HepG2 (cell line): ENCODE data around the gene CCDC88C. TPM values are rescaled to one million over a fixed set of nuclear protein-coding genes. Genes with fewer than 3 reads are reported as not detected.

Source experiments
- ATAC-seq: fragments of 200-7000 bp; cut with Tn5 transposase; 3 replicates; pipeline ENCODE4 v1.9.1; 2020; ENCODE audit warnings: mild to moderate bottlenecking, moderate library complexity
- BruUV-seq: library from RNA; stranded (reverse); fragments of 400-500 nt; replicated peaks from 2 replicates; lab custom pipeline; 2021; lab: Mats Ljungman, UMichigan
- CTCF ChIA-PET: fragments of 300-600 bp; formaldehyde crosslinking; extraction: SDS; loops from one replicate; lab custom pipeline; 2021; ENCODE audit warnings: low total read pairs, inconsistent platforms, low intra/inter-chr PET ratio; lab: Yijun Ruan, JAX
- POLR2A ChIA-PET: fragments of 350-600 bp; sonication (Branson Sonifier 250); formaldehyde crosslinking; loops from one replicate; lab custom pipeline; 2020; ENCODE audit warnings: antibody characterized with exemption, inconsistent platforms; lab: Yijun Ruan, JAX
- DNase-seq: peaks from one replicate; pipeline ENCODE4 v3.0.0-alpha.2; 2015; ENCODE audit warnings: low spot score
- FAIRE-seq: peaks from 3 replicates; lab custom pipeline; 2011; peaks lifted over from hg19 to GRCh38; lab: Jason Lieb, UNC
- H2AFZ ChIP-seq: one replicate; pipeline ENCODE4 v1.6.1; 2011; ENCODE audit warnings: low read length, inconsistent platforms
- H3K27ac ChIP-seq: fragments of 300-600 bp; 3 replicates; pipeline ENCODE4 v1.8.0; 2011; ENCODE audit warnings: mixed run types, mild to moderate bottlenecking, mixed read lengths, low read length, inconsistent platforms; ENCODE audit not compliant: insufficient read depth; ENCODE audit errors: extremely low read length
- H3K27me3 ChIP-seq, 2 experiments: fragments of 200-600 bp in 1 of 2; 2 replicates in 1 of 2; 3 replicates in 1 of 2; pipeline versions ENCODE4 v1.6.0 to v1.8.0; 2011; ENCODE audit warnings: low read length in 2 of 2, mild to moderate bottlenecking in 2 of 2, moderate library complexity in 2 of 2, inconsistent platforms in 1 of 2; ENCODE audit not compliant: insufficient read depth in 2 of 2, control insufficient read depth in 1 of 2
- H3K36me3 ChIP-seq, 2 experiments: fragments of 200-600 bp in 1 of 2; replicated peaks in 1 of 2; 2 replicates in 1 of 2; 3 replicates in 1 of 2; pipeline versions ENCODE4 v1.5.1 to v1.8.0; 2011; ENCODE audit warnings: low read length in 2 of 2, inconsistent platforms in 1 of 2; ENCODE audit not compliant: insufficient read depth in 2 of 2, control insufficient read depth in 1 of 2
- H3K4me1 ChIP-seq: 2 replicates; pipeline ENCODE4 v1.5.1; 2012; ENCODE audit warnings: low read length, inconsistent platforms; ENCODE audit not compliant: insufficient read depth
- H3K4me2 ChIP-seq: 2 replicates; pipeline ENCODE4 v1.6.0; 2011; ENCODE audit warnings: low read depth, low read length, inconsistent platforms
- H3K4me3 ChIP-seq, 3 experiments: fragments of 200-600 bp in 1 of 3; sonication (generic), shearing (Covaris generic) in 1 of 3; replicated peaks in 1 of 3; 2 replicates each; pipeline ENCODE4 v1.5.1; 2011 to 2016; ENCODE audit warnings: low read length in 3 of 3, inconsistent platforms in 2 of 3, low read depth in 2 of 3, mild to moderate bottlenecking in 2 of 3, control low read depth in 1 of 3, mixed read lengths in 1 of 3; ENCODE audit not compliant: insufficient read depth in 1 of 3
- H3K79me2 ChIP-seq: one replicate; pipeline ENCODE4 v1.6.1; 2011; ENCODE audit warnings: low read length, inconsistent platforms; ENCODE audit not compliant: insufficient read depth
- H3K9ac ChIP-seq: 2 replicates; pipeline ENCODE4 v1.6.0; 2011; ENCODE audit warnings: mild to moderate bottlenecking, low read depth, low read length, inconsistent platforms; ENCODE audit not compliant: insufficient read depth
- H3K9me3 ChIP-seq: 2 replicates; pipeline ENCODE4 v1.5.1; 2012; ENCODE audit warnings: mild to moderate bottlenecking, low read length
- H4K20me1 ChIP-seq: 2 replicates; pipeline ENCODE4 v1.6.0; 2011; ENCODE audit warnings: inconsistent platforms, mild to moderate bottlenecking, low read length, moderate library complexity; ENCODE audit not compliant: insufficient read depth
- CCDC6 ChIP-seq: sonication (generic); formaldehyde crosslinking; IDR thresholded peaks from 2 replicates; pipeline ENCODE4 v1.8.1; 2022; ENCODE audit warnings: mild to moderate bottlenecking, missing genetic modification reagents, moderate library complexity
- POLR2A ChIP-seq, 2 experiments: IDR thresholded peaks; 2 replicates each; pipeline ENCODE4 v1.6.1; 2011; ENCODE audit warnings: low read depth in 2 of 2, low read length in 2 of 2, mild to moderate bottlenecking in 1 of 2, moderate library complexity in 1 of 2; ENCODE audit not compliant: insufficient read depth in 1 of 2
- TBX3 ChIP-seq: fragments of 450-650 bp; IDR thresholded peaks from 2 replicates; pipeline ENCODE4 v1.6.1; 2017; ENCODE audit warnings: antibody characterized with exemption, mild to moderate bottlenecking, inconsistent platforms, borderline replicate concordance
- WIZ ChIP-seq: sonication (generic); formaldehyde crosslinking; IDR thresholded peaks from 2 replicates; pipeline ENCODE4 v1.5.1; 2020; ENCODE audit warnings: mild to moderate bottlenecking, missing genetic modification reagents
- ZNF101 ChIP-seq: sonication (generic); formaldehyde crosslinking; IDR thresholded peaks from 2 replicates; pipeline ENCODE4 v1.4.0; 2020; ENCODE audit warnings: mild to moderate bottlenecking, low read depth, missing genetic modification reagents, borderline replicate concordance
- ZNF17 ChIP-seq: sonication (generic); formaldehyde crosslinking; IDR thresholded peaks from 2 replicates; pipeline ENCODE4 v1.5.0; 2020; ENCODE audit warnings: mild to moderate bottlenecking, missing genetic modification reagents
- ZNF550 ChIP-seq: sonication (generic); formaldehyde crosslinking; IDR thresholded peaks from 2 replicates; pipeline ENCODE4 v1.4.0; 2020; ENCODE audit warnings: mild to moderate bottlenecking, missing genetic modification reagents, borderline replicate concordance
- ZNF552 ChIP-seq: sonication (generic); formaldehyde crosslinking; IDR thresholded peaks from 2 replicates; pipeline ENCODE4 v1.9.0; 2022; ENCODE audit warnings: missing genetic modification reagents, mild to moderate bottlenecking, borderline replicate concordance
- ZNF737 ChIP-seq: sonication (generic); formaldehyde crosslinking; IDR thresholded peaks from 2 replicates; pipeline ENCODE4 v1.5.0; 2020; ENCODE audit warnings: missing genetic modification reagents, mild to moderate bottlenecking, borderline replicate concordance
- ZNF777 ChIP-seq: sonication (generic); formaldehyde crosslinking; IDR thresholded peaks from 2 replicates; pipeline ENCODE4 v1.4.0; 2020; ENCODE audit warnings: missing genetic modification reagents
- WGBS: methylation state at CpG from one replicate; pipeline ENCODE4 v1.1.6; 2017; ENCODE audit warnings: low lambda C conversion rate; 5-methylcytosine and 5-hydroxymethylcytosine counted together
- in situ Hi-C: cut with HindIII; loops from 2 replicates; pipeline ENCODE4 v1.10.0; 2017; ENCODE audit warnings: low pct_unique_long_range_greater_than_20kb; ENCODE audit not compliant: extremely low pct_ligation_motif_present
- intact Hi-C: fragments of 100-400 bp; cut with micrococcal nuclease; formaldehyde crosslinking; loops from one replicate; pipeline ENCODE4 v1.10.0; 2022; ENCODE audit not compliant: unreplicated experiment
- polyA plus RNA-seq, 8 experiments: library from polyadenylated mRNA; depleted of rRNA in 3 of 8; stranded (reverse) in 7 of 8; unstranded in 1 of 8; fragments of >200 nt; fragmentation: Illumina TruSeq in 4 of 8; extraction: Trizol in 4 of 8; gene quantifications; 2 replicates each; pipeline versions ENCODE4 v1.2.1 to v1.2.3, GENCODE V29; 2011 to 2016; ENCODE audit warnings: low read depth in 4 of 8, missing spikeins in 1 of 8, mixed read lengths in 1 of 8; ENCODE audit not compliant: insufficient read depth in 1 of 8
- total RNA-seq, 5 experiments: library from RNA; depleted of rRNA; stranded (reverse); fragments of >200 nt; fragmentation: Illumina TruSeq; extraction: Trizol; gene quantifications; 2 replicates each; pipeline ENCODE4 v1.2.3, GENCODE V29; 2016; ENCODE audit warnings: low read depth in 1 of 5
- TF ChIP-seq, protein P1 (sequence below): sonication (generic); formaldehyde crosslinking; IDR thresholded peaks from 2 replicates; pipeline ENCODE4 v1.4.0; 2020; ENCODE audit warnings: missing genetic modification reagents
- TF ChIP-seq, protein P2 (sequence below): sonication (generic); formaldehyde crosslinking; IDR thresholded peaks from 2 replicates; pipeline ENCODE4 v1.8.0; 2022; ENCODE audit warnings: mild to moderate bottlenecking, missing genetic modification reagents, moderate library complexity

Gene CCDC88C
- total and polyA plus RNA-seq, 2 of the 13 experiments (the other 11 are each of a cell fraction or from before 2014, with no cell fraction given), result 3.6 to 11.7 TPM

DNA sequence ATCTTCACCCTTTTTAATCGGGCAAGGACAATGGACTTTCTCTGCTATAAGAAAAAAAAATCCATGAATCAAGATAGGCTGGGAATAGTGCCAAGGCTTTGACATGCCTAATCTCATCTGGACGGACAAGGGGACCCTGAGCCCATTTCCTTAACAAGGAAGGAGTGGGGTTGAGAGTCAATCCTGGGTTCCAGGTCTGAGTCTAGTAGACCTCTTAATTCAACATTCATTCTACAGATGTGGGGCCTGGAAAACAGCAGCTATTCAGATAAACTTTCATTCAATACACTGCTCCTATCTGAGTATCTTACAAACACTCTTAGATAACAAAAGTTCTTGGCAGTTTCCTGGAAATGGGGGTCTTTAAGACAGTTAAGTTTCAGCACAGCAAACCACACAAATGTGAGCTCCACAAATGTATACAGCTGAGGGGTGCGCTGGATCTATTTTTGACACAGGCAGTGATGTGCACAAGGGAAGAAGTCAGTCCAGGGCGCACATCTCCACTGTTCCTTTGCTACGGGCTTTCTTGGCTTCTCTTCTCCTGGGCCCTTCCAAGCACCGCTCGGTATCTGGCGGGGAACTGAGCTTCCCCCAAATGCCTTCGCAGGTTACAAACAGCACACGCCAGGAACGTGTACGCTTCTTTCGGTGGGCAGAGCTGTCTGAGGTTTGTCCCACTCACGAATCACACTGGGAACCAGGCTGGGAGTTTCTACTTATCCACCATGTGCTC lies 90.9 kb downstream of the CCDC88C start (continued):
- TF ChIP-seq ZNF101 (CRISPR knock-in tag), result no peak
- TF ChIP-seq, all 625 proteins: peak for 0

DNA sequence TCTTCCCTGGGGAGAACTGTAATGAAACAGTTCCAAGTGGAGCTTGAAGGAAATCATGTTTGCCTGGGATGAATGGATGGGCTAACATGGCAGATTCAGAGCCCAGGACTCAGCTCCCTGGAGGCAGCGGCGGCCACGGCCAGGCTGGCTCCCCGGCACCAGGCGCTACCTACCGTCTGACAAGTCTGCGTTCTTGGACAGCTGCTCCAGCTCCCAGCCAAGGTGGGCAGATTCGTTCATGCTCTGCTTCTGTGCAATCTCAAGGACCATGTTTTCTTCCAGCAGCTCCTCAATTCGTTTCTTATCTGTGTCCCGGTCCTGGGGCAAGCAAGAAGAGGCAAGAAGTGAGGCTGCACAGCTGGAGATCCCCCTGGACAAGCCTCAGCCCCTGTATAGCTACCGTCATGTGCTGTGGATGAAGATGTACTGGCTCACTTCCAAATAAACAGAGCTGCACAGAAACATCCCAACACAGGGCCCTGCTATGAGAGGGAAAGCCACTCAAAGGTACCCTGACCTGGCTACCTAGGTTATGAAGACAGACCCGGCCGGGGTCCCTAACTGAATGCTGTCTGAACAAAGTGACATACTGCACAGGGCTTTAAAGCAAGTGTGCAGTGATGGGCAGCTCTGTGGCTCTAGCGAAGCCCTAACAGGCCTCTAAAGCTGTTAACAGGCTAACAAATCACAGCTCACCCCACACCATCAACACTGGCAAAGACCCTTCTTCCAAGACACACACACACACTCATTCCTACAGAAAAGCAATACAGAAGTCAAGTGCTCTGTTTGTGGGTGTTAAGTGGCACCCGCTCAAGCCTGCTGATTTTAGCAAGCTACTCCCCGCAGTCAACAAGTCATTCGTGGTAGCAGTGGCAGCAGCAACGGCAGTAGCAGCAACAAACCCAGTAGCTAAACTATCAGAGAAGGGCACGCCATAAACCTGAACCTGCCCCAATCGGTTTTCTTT lies 92.7 kb downstream of the CCDC88C start:
- no peak overlapping the region for H3K27ac ChIP-seq
- H3K4me2 ChIP-seq, result no peak overlapping the region
- no peak overlapping the region for H3K4me3 ChIP-seq
- H3K9ac ChIP-seq, result no peak overlapping the region
- POLR2A ChIA-PET, result interaction anchor here (1.0 kb wide), 1 partner anchor 94 kb away, joined by 3 read pairs; no protein-coding TSS in a partner anchor
- H2AFZ ChIP-seq, result no peak overlapping the region
- DNase-seq, result no peak
- H3K79me2 ChIP-seq, result no peaks in the 10 kb centered on the region
- no peak for FAIRE-seq
- H3K36me3 ChIP-seq, result peaks cover 14 to 36% of the 10 kb centered on the region in 2 experiments
- no peak for TF ChIP-seq ZNF17 (CRISPR knock-in tag)
- TF ChIP-seq WIZ (CRISPR knock-in tag), result no peak
- TF ChIP-seq TBX3, result no peak
- TF ChIP-seq, protein P1, sequence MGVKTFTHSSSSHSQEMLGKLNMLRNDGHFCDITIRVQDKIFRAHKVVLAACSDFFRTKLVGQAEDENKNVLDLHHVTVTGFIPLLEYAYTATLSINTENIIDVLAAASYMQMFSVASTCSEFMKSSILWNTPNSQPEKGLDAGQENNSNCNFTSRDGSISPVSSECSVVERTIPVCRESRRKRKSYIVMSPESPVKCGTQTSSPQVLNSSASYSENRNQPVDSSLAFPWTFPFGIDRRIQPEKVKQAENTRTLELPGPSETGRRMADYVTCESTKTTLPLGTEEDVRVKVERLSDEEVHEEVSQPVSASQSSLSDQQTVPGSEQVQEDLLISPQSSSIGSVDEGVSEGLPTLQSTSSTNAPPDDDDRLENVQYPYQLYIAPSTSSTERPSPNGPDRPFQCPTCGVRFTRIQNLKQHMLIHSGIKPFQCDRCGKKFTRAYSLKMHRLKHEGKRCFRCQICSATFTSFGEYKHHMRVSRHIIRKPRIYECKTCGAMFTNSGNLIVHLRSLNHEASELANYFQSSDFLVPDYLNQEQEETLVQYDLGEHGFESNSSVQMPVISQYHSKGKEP (CRISPR knock-in tag), result no peak
- no peak for TF ChIP-seq ZNF737 (CRISPR knock-in tag)
- no peak for TF ChIP-seq CCDC6 (CRISPR knock-in tag)
- no peak for TF ChIP-seq POLR2A (IDR thresholded peaks at IDR 0.05; ENCODE audit: insufficient read depth in 1 of 2, low read depth in 2 of 2, low read length in 2 of 2)
- TF ChIP-seq ZNF550 (CRISPR knock-in tag), result no peak
- TF ChIP-seq, protein P2, sequence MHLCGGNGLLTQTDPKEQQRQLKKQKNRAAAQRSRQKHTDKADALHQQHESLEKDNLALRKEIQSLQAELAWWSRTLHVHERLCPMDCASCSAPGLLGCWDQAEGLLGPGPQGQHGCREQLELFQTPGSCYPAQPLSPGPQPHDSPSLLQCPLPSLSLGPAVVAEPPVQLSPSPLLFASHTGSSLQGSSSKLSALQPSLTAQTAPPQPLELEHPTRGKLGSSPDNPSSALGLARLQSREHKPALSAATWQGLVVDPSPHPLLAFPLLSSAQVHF (CRISPR knock-in tag), result no peak
- TF ChIP-seq ZNF552 (CRISPR knock-in tag), result no peak
- TF ChIP-seq ZNF777, result no peak
- TF ChIP-seq, all 625 proteins: peak for 0
- Histone ChIP-seq H3K9me3 (no peaks in the 10 kb centered on the region), H3K27me3 (no peaks in the 10 kb centered on the region), H4K20me1 (no peaks in the 10 kb centered on the region), H3K4me1 (0 out of 2 replicates have a peak, but pooled peaks cover 2% of the 10 kb centered on the region)
- 83% methylated on average over 19 of the region's 20 CpGs for WGBS
- in situ Hi-C loops, result loop anchor here (5.0 kb wide), 1 partner anchor 97 kb away; no protein-coding TSS in a partner anchor
- BruUV-seq, result no TSS peak
- intact Hi-C loops, result no loop called here
- no peak for ATAC-seq
- CTCF ChIA-PET, result interaction anchor here (1.8 to 2.6 kb wide), 2 partner anchors 94 to 102 kb away, joined by 12 to 39 read pairs; partner anchors contain the start of gene CCDC88C
